H9 (cell line): ENCODE results near the gene SNX5. TPM values are rescaled to one million over a fixed set of nuclear protein-coding genes. Genes with fewer than 3 reads are reported as not detected.

Experiments
- DNase-seq: peaks from one replicate; pipeline ENCODE4 v3.0.0-alpha.2; 2017
- H2AFZ ChIP-seq: one replicate; pipeline ENCODE4 v1.6.1; 2013; ENCODE audit warnings: mild to moderate bottlenecking, low read length, control low read depth, moderate library complexity
- H2AK5ac ChIP-seq: 2 replicates; pipeline ENCODE4 v1.6.1; 2013; ENCODE audit warnings: low read length, control low read depth, mixed read lengths; ENCODE audit not compliant: insufficient read length
- H2BK120ac ChIP-seq: one replicate; pipeline ENCODE4 v1.6.1; 2013; ENCODE audit warnings: low read depth, mild to moderate bottlenecking, low read length, control low read depth, inconsistent platforms; ENCODE audit not compliant: poor library complexity, severe bottlenecking
- H2BK12ac ChIP-seq: 2 replicates; pipeline ENCODE4 v1.6.1; 2013; ENCODE audit warnings: low read length, control low read depth, mixed read lengths, low read depth; ENCODE audit not compliant: insufficient read length
- H2BK15ac ChIP-seq: 2 replicates; pipeline ENCODE4 v1.6.1; 2013; ENCODE audit warnings: low read depth, low read length, control low read depth
- H2BK20ac ChIP-seq: one replicate; pipeline ENCODE4 v1.6.1; 2013; ENCODE audit warnings: low read depth, mild to moderate bottlenecking, low read length, control low read depth, inconsistent platforms; ENCODE audit not compliant: poor library complexity, severe bottlenecking
- H2BK5ac ChIP-seq: 2 replicates; pipeline ENCODE4 v1.6.1; 2013; ENCODE audit warnings: low read length, control low read depth, mixed read lengths; ENCODE audit not compliant: insufficient read length
- H3K14ac ChIP-seq: 2 replicates; pipeline ENCODE4 v1.6.1; 2013; ENCODE audit warnings: low read length, control low read depth; ENCODE audit not compliant: insufficient read depth
- H3K18ac ChIP-seq: 2 replicates; pipeline ENCODE4 v1.6.1; 2013; ENCODE audit warnings: low read depth, mild to moderate bottlenecking, mixed read lengths, low read length, control low read depth; ENCODE audit not compliant: insufficient read length
- H3K23ac ChIP-seq: 2 replicates; pipeline ENCODE4 v1.6.1; 2013; ENCODE audit warnings: low read length, control low read depth, mixed read lengths, low read depth; ENCODE audit not compliant: insufficient read length
- H3K23me2 ChIP-seq: 2 replicates; pipeline ENCODE4 v1.6.1; 2013; ENCODE audit warnings: low read depth, mild to moderate bottlenecking, mixed read lengths, low read length, control low read depth; ENCODE audit not compliant: insufficient read length, poor library complexity, severe bottlenecking
- H3K27ac ChIP-seq: 2 replicates; pipeline ENCODE4 v1.5.1; 2013; ENCODE audit warnings: low read length, control low read depth, mixed read lengths, low read depth; ENCODE audit not compliant: insufficient read length
- H3K27me3 ChIP-seq: 2 replicates; pipeline ENCODE4 v1.6.1; 2013; ENCODE audit warnings: low read length, control low read depth, inconsistent platforms; ENCODE audit not compliant: insufficient read depth
- H3K4ac ChIP-seq: 2 replicates; pipeline ENCODE4 v1.6.1; 2013; ENCODE audit warnings: low read depth, mild to moderate bottlenecking, control low read depth, inconsistent platforms, low read length, moderate library complexity
- H3K4me1 ChIP-seq: 2 replicates; pipeline ENCODE4 v1.6.1; 2013; ENCODE audit warnings: low read length, control low read depth, inconsistent platforms; ENCODE audit not compliant: insufficient read depth
- H3K4me2 ChIP-seq: 2 replicates; pipeline ENCODE4 v1.6.1; 2013; ENCODE audit warnings: low read length, control low read depth, mixed read lengths; ENCODE audit not compliant: insufficient read length, insufficient read depth
- H3K56ac ChIP-seq: 2 replicates; pipeline ENCODE4 v1.6.1; 2013; ENCODE audit warnings: low read depth, mild to moderate bottlenecking, mixed read lengths, low read length, control low read depth; ENCODE audit not compliant: insufficient read length
- H3K79me1 ChIP-seq: 2 replicates; pipeline ENCODE4 v1.6.1; 2013; ENCODE audit warnings: low read depth, mild to moderate bottlenecking, moderate library complexity, low read length, control low read depth, inconsistent platforms; ENCODE audit not compliant: insufficient read depth, poor library complexity, severe bottlenecking
- H3K79me2 ChIP-seq: 2 replicates; pipeline ENCODE4 v1.6.1; 2013; ENCODE audit warnings: low read length, control low read depth, inconsistent platforms; ENCODE audit not compliant: insufficient read depth
- H3K9ac ChIP-seq: 2 replicates; pipeline ENCODE4 v1.6.1; 2013; ENCODE audit warnings: low read length, control low read depth, mixed read lengths; ENCODE audit not compliant: insufficient read length; ENCODE audit errors: extremely low read depth
- H3K9me3 ChIP-seq: one replicate; pipeline ENCODE4 v1.6.1; 2013; ENCODE audit warnings: low read depth, low read length, inconsistent platforms; ENCODE audit not compliant: control insufficient read depth
- H3T11ph ChIP-seq: one replicate; pipeline ENCODE4 v1.6.1; 2013; ENCODE audit warnings: mild to moderate bottlenecking, low read length, control low read depth, inconsistent platforms
- H4K20me1 ChIP-seq: one replicate; pipeline ENCODE4 v1.6.1; 2013; ENCODE audit not compliant: control insufficient read depth, insufficient read length, insufficient read depth
- H4K5ac ChIP-seq: 2 replicates; pipeline ENCODE4 v1.6.1; 2013; ENCODE audit warnings: low read depth, mild to moderate bottlenecking, mixed read lengths, low read length, control low read depth; ENCODE audit not compliant: insufficient read length
- H4K8ac ChIP-seq: replicated peaks from 2 replicates; pipeline ENCODE4 v1.6.1; 2013; ENCODE audit warnings: low read length, control low read depth, mixed read lengths, low read depth; ENCODE audit not compliant: insufficient read length
- H4K91ac ChIP-seq: 2 replicates; pipeline ENCODE4 v1.6.1; 2013; ENCODE audit warnings: low read depth, mild to moderate bottlenecking, moderate library complexity, mixed read lengths, low read length, control low read depth; ENCODE audit not compliant: insufficient read length
- H3K27ac Mint-ChIP-seq, 3 experiments: 2 replicates in 2 of 3; 3 replicates in 1 of 3; pipeline ENCODE4 v1.8.0; 2020 to 2021; ENCODE audit warnings: mixed read lengths in 3 of 3, mild to moderate bottlenecking in 1 of 3, moderate library complexity in 1 of 3
- H3K27me3 Mint-ChIP-seq: 2 replicates; pipeline ENCODE4 v1.8.0; 2021; ENCODE audit warnings: low read depth, mild to moderate bottlenecking, moderate library complexity, mixed read lengths
- H3K36me3 Mint-ChIP-seq, 3 experiments: 2 replicates in 2 of 3; 3 replicates in 1 of 3; pipeline ENCODE4 v1.8.0; 2020 to 2021; ENCODE audit warnings: low read depth in 3 of 3, mixed read lengths in 3 of 3; ENCODE audit not compliant: insufficient read depth in 1 of 3
- H3K4me1 Mint-ChIP-seq, 2 experiments: 2 replicates each; pipeline ENCODE4 v1.8.0; 2020; ENCODE audit warnings: mixed read lengths in 2 of 2
- H3K4me3 Mint-ChIP-seq, 2 experiments: 2 replicates in 1 of 2; 3 replicates in 1 of 2; pipeline ENCODE4 v1.8.0; 2020 to 2021; ENCODE audit warnings: mild to moderate bottlenecking in 2 of 2, mixed read lengths in 2 of 2, moderate library complexity in 1 of 2
- H3K9me3 Mint-ChIP-seq, 2 experiments: 2 replicates in 1 of 2; 3 replicates in 1 of 2; pipeline ENCODE4 v1.8.0; 2020; ENCODE audit warnings: mild to moderate bottlenecking in 2 of 2, mixed read lengths in 2 of 2, moderate library complexity in 1 of 2
- CTCF ChIP-seq: fragments of 200-600 bp; sonication (generic); conservative IDR thresholded peaks from 3 replicates; pipeline ENCODE4 v1.8.0; 2021; ENCODE audit warnings: antibody characterized with exemption, mild to moderate bottlenecking
- WGBS: extraction: QIAGEN DNeasy Blood & Tissue Kit; methylation state at CpG from one replicate; pipeline ENCODE4 v1.1.7; 2013; ENCODE audit warnings: missing lambda C conversion rate, low lambda C conversion rate, mixed read lengths; ENCODE audit not compliant: insufficient read length; ENCODE audit errors: extremely low coverage; 5-methylcytosine and 5-hydroxymethylcytosine counted together
- total RNA-seq: library from RNA; stranded (reverse); gene quantifications from 2 replicates; pipeline ENCODE4 v1.2.1, GENCODE V29; 2021

Gene SNX5
- total RNA-seq, 1 experiment from 2014 or later: 194 TPM

GRCh38 chr20:17911927-17912326 is 56.7 kb downstream of the SNX5 start:
- H2AFZ ChIP-seq: no peak overlapping the region
- no peaks in the 10 kb centered on the region for H3K27me3 ChIP-seq
- H2BK5ac ChIP-seq: no peak overlapping the region
- no peak overlapping the region for H4K8ac ChIP-seq
- H3K4ac ChIP-seq: no peak overlapping the region
- H4K5ac ChIP-seq: no peak overlapping the region
- H3K23me2 ChIP-seq: no peaks in the 10 kb centered on the region
- DNase-seq: no peak
- no peak overlapping the region for H3K9ac ChIP-seq
- no peak overlapping the region for H3T11ph ChIP-seq
- no peak overlapping the region for H2BK15ac ChIP-seq
- no peak overlapping the region for H2BK20ac ChIP-seq
- no peak overlapping the region for H3K27ac ChIP-seq
- H3K14ac ChIP-seq: no peak overlapping the region
- H3K4me2 ChIP-seq: no peak overlapping the region
- no peak for TF ChIP-seq CTCF
- no peak overlapping the region for H3K18ac ChIP-seq
- Mint-ChIP-seq H3K9me3 (no peaks in the 10 kb centered on the region), H3K27me3 (no peaks in the 10 kb centered on the region), H3K4me3 (no peak overlapping the region), H3K4me1 (peaks cover 0 to 8% of the 10 kb centered on the region in 2 experiments; a peak in 2 of 4 replicates), H3K27ac (no peak overlapping the region), H3K36me3 (no peaks in the 10 kb centered on the region)
- no peak overlapping the region for H2AK5ac ChIP-seq
- no peak overlapping the region for H2BK120ac ChIP-seq
- H3K9me3 ChIP-seq: no peaks in the 10 kb centered on the region
- H3K23ac ChIP-seq: no peak overlapping the region
- no peak overlapping the region for H2BK12ac ChIP-seq
- H4K91ac ChIP-seq: no peak overlapping the region
- no CpG with 5 or more reads among the region's 4 CpGs for WGBS
- no peak overlapping the region for H3K56ac ChIP-seq
- H3K79me2 ChIP-seq: no peaks in the 10 kb centered on the region
- no peaks in the 10 kb centered on the region for H3K4me1 ChIP-seq
- no peaks in the 10 kb centered on the region for H3K79me1 ChIP-seq
- H4K20me1 ChIP-seq: no peaks in the 10 kb centered on the region
